HEK293T (cell line): ENCODE data around the gene ASTL.

Source experiments
- ARNT ChIP-seq: fragments of 450-650 bp; IDR thresholded peaks from 2 replicates; pipeline ENCODE4 v1.6.1; 2017; ENCODE audit warnings: mild to moderate bottlenecking
- BHLHE40 ChIP-seq: fragments of 450-650 bp; IDR thresholded peaks from 2 replicates; pipeline ENCODE4 v1.6.1; 2016; ENCODE audit warnings: mild to moderate bottlenecking, moderate library complexity, borderline replicate concordance
- CTBP1 ChIP-seq: fragments of 450-650 bp; IDR thresholded peaks from 2 replicates; pipeline ENCODE4 v1.6.1; 2016; ENCODE audit warnings: borderline replicate concordance
- ELF4 ChIP-seq: fragments of 450-650 bp; IDR thresholded peaks from 2 replicates; pipeline ENCODE4 v1.6.1; 2017; ENCODE audit warnings: antibody characterized with exemption
- FOXA1 ChIP-seq: fragments of 450-650 bp; IDR thresholded peaks from 2 replicates; pipeline ENCODE4 v1.6.1; 2016; ENCODE audit warnings: mild to moderate bottlenecking
- FOXK2 ChIP-seq: fragments of 450-650 bp; IDR thresholded peaks from 2 replicates; pipeline ENCODE4 v1.6.1; 2016; ENCODE audit warnings: mild to moderate bottlenecking
- FOXM1 ChIP-seq: fragments of 450-650 bp; IDR thresholded peaks from 2 replicates; pipeline ENCODE4 v1.6.1; 2017; ENCODE audit warnings: mild to moderate bottlenecking, borderline replicate concordance
- HDGF ChIP-seq: fragments of 450-650 bp; IDR thresholded peaks from 2 replicates; pipeline ENCODE4 v1.6.1; 2017; ENCODE audit warnings: antibody characterized with exemption, borderline replicate concordance
- NFRKB ChIP-seq: fragments of 450-650 bp; IDR thresholded peaks from 2 replicates; pipeline ENCODE4 v1.6.1; 2016; ENCODE audit warnings: mild to moderate bottlenecking, moderate library complexity
- SP1 ChIP-seq: fragments of 450-650 bp; IDR thresholded peaks from 2 replicates; pipeline ENCODE4 v1.6.1; 2017
- SUZ12 ChIP-seq: fragments of 450-650 bp; IDR thresholded peaks from 2 replicates; pipeline ENCODE4 v1.6.1; 2016; ENCODE audit warnings: mild to moderate bottlenecking
- TARDBP ChIP-seq: fragments of 450-650 bp; IDR thresholded peaks from 2 replicates; pipeline ENCODE4 v1.6.1; 2016
- ZNF384 ChIP-seq: fragments of 450-650 bp; IDR thresholded peaks from 2 replicates; pipeline ENCODE4 v1.6.1; 2016

DNA sequence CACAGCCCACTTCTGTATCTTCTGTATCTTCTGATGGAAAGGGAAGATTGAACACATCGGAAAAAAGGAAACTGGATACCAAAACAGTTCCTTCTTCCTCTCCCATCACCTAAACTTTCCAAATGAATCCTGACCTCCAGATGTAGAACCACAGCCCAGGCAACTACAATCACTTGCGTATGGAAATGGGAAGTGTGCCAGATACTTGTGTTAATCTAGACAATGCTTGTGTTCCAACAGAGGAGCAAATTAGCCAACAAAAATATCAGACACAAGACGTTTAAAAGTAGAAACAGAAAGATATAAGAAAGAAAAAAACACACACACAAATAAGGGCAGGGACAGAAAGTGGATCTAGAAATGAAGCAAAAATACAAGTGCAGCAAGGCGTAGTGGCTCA lies 38.4 kb upstream of the ASTL start:
- TF ChIP-seq TARDBP (no peak), CTBP1 (no peak), SP1 (no peak), FOXA1 (no peak), ARNT (no peak), ELF4 (no peak), NFRKB (no peak), ZNF384 (no peak), FOXM1 (no peak), FOXK2 (no peak), BHLHE40 (no peak), SUZ12 (no peak), HDGF (no peak)
